ENCODE measurements around the gene TUBB6.

- TF ChIP-seq RAD21 (conservative IDR thresholded peaks at IDR 0.05) (no peak), CTCF (IDR thresholded peaks at IDR 0.05; ENCODE audit: poor library complexity, severe bottlenecking) (no peak)
These were observed 1.0 kb upstream of the TUBB6 start for GRCh38 chr18:12306752-12307700.

Measured in neural cell (in vitro differentiated cells).